ENCODE measurements around the gene DTX1.
"Not testable (repeated sequence)": the region's sequence is repeated elsewhere in the genome, so short reads cannot be mapped to it uniquely, and the experiment has no call there.

Gene DTX1

GRCh38 chr12:113135178-113136127 lies 78.9 kb downstream of the DTX1 start, which contains the start of gene RASAL1:
RASAL1 (minus strand) TSS chr12:113135761; CDS start chr12:113135462, 299 bp downstream.
- peak within 1 kb of the TSS; percentile 63 for H3K4me3 ChIP-seq (ENCODE audit: low read depth, low read length)

- peak overlapping the region; percentile 27 for H3K4me3 ChIP-seq (ENCODE audit: low read depth, low read length)
Observed at GRCh38 chr12:113136128-113136989, 79.8 kb downstream of the DTX1 start.

- H3K4me3 ChIP-seq (ENCODE audit: low read depth, low read length), result no peak overlapping the region
Observed at GRCh38 chr12:113136990-113137511, 80.5 kb downstream of the DTX1 start.

- no peak overlapping the region for H3K4me3 ChIP-seq (ENCODE audit: low read depth, low read length)
Observed at GRCh38 chr12:113137861-113138783, 81.6 kb downstream of the DTX1 start.

- no peak overlapping the region for H3K4me3 ChIP-seq (ENCODE audit: low read depth, low read length)
Observed at GRCh38 chr12:113138826-113139225, 82.3 kb downstream of the DTX1 start.

GRCh38 chr12:113140706-113141105 lies 84.2 kb downstream of the DTX1 start:
- H3K4me3 ChIP-seq (ENCODE audit: low read depth, low read length), result no peak overlapping the region

- not testable (repeated sequence) for H3K4me3 ChIP-seq (ENCODE audit: low read depth, low read length)
Observed at GRCh38 chr12:113141716-113142115, 85.2 kb downstream of the DTX1 start.

GRCh38 chr12:113142173-113142885 lies 85.8 kb downstream of the DTX1 start:
- no peak overlapping the region for H3K4me3 ChIP-seq (ENCODE audit: low read depth, low read length)

DNA sequence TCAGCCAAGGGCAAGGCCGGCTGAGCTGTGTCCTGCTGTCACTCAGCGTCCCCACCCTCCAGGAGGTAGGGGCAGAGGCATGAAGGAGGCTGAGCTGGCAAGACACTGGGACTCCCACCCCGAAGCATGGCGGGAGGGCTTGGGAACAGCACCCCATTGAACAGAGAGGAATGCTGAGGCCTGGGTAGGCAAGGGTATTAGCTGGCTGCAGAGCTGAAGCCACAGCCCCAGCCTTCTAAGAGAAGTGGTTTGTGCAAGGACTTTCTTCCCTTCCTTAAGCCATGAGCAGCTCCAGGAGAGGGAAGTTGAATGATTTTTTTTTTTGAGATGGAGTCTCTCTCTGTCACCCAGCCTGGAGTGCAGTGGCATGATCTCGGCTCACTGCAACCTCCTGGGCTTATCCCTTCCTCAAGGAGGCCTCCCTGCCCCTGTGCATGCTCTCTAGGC lies 86.4 kb downstream of the DTX1 start:
- H3K4me3 ChIP-seq (ENCODE audit: low read depth, low read length), result no peak overlapping the region

DNA sequence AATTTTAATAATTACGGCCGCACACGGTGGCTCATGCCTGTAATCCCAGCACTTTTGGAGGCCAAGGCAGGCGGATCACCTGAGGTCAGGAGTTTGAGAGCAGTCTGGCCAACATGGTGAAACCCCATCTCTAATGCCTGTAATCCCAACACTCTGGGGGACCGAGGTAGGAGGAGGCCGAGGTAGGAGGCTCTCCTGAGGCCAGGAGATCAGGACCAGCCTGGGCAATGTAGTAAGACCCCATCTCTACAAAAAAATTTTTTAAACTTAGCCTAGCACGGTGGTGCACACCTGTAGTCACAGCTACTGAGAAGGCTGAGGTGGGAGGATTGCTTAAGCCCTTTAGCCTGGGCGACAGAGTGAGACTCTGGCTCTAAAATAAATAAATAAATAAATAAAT lies 87.4 kb downstream of the DTX1 start:
- H3K4me3 ChIP-seq (ENCODE audit: low read depth, low read length), result no peak overlapping the region

DNA sequence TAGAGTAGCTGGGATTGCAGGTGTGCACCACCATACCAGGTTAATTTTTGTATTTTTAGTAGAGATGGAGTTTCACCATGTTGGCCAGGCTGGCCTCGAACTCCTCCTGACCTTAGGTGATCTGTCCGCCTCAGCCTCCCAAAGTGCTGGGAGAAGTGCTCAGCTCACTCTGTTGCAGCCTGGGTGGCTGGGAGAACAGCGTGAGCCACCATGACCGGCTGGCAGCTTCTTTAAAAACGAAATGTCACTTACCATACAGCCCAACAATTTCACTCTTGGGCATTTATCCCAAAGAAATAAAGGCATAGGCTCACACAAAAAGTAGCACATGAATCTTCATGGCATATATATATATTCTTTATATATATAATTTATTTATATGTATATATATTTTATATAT lies 88.3 kb downstream of the DTX1 start:
- no peak overlapping the region for H3K4me3 ChIP-seq (ENCODE audit: low read depth, low read length)

DNA sequence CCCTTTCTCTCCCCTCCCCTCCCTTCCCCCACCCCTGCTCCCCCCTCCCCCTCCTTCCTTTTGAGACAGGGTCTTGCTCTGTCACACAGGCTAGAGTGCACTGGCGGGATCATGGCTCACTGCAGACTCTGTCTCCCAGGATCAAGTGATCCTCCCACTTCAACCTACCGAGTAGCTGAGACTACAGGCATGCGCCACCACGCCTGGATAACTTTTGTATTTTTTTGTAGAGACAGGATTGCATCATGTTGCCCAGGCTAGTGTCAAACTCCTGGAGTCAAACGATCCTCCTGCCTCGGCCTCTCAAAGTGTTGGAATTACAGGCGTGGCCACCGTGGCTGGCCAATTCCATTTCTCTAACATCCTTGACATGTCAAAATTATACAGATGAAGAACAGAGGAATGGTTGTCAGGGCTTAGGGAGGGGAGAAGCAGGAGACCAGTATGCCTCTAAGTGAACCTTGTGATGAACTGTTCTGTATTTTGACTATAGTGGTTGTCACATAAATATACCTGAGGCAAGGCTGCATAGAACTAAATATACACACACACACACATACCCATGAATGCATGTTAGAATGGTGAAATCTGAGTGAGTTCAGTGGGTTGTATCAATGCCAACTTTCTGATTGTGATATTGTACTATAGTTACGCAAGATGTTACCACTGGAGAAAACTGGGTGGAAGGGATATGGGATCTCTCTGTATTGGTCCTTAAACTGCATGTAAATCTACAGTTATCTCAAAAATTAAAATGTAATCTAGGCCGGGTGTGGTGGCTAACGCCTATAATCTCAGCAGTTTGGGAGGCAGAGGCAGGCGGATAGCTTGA lies 89.4 kb downstream of the DTX1 start:
- H3K4me3 ChIP-seq (ENCODE audit: low read depth, low read length), result no peak overlapping the region

DNA sequence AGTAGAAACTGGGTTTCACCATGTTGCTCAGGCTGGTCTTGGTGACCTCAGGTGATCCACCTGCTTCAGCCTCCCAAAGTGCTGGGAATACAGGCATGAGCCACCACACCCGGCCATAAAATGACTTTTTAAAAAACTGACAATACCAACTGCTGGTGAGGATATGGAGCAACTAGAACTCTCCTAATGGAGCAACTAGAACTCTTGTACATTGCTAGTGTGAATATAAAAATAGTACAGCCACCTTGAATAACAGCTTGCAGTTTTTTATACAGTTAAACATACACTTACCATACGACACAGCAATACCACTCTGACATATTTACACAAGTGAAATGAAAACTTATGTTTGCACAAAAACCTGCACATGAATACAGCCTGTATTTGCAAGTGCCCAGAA lies 90.5 kb downstream of the DTX1 start:
- H3K4me3 ChIP-seq (ENCODE audit: low read depth, low read length), result no peak overlapping the region

Data from iPS-11a (cell line).